Measurements from ENCODE around the gene WNT7A. TPM values are rescaled to one million over a fixed set of nuclear protein-coding genes. Genes with fewer than 3 reads are reported as not detected.

The WNT7A gene
- total RNA-seq, result not detected in 2 replicates

GRCh38 chr3:13879946-13880810 is at the start of gene WNT7A:
WNT7A (minus strand) TSS chr3:13880071; CDS start chr3:13879816, 255 bp downstream.

Other genes starting within 250 kb of the WNT7A start
- 15.3 and 17.5 TPM in 2 replicates for gene CHCHD4, start 244.8 kb upstream of the WNT7A start, total RNA-seq
- 99.2 and 113 TPM in 2 replicates for gene TMEM43, start 245.0 kb upstream of the WNT7A start, total RNA-seq

All from thoracic aorta endothelial cell (primary cell).